ENCODE results near the gene C10orf53.
"Not testable (repeated sequence)": the region's sequence is repeated elsewhere in the genome, so short reads cannot be mapped to it uniquely, and the experiment has no call there.

C10orf53 gene

GRCh38 chr10:49688261-49688846 lies 8.9 kb downstream of the C10orf53 start:
- DNase-seq (ENCODE audit: low spot score) = no peak

GRCh38 chr10:49688920-49689319 lies 9.5 kb downstream of the C10orf53 start:
- no peak for DNase-seq (ENCODE audit: low spot score)

GRCh38 chr10:49689882-49690510 lies 10.5 kb downstream of the C10orf53 start:
- no peak for DNase-seq (ENCODE audit: low spot score)

GRCh38 chr10:49690698-49691356 lies 11.4 kb downstream of the C10orf53 start:
- DNase-seq (ENCODE audit: low spot score) = no peak

- no peak for DNase-seq (ENCODE audit: low spot score)
These were observed 12.1 kb downstream of the C10orf53 start for GRCh38 chr10:49691588-49691987.

DNA sequence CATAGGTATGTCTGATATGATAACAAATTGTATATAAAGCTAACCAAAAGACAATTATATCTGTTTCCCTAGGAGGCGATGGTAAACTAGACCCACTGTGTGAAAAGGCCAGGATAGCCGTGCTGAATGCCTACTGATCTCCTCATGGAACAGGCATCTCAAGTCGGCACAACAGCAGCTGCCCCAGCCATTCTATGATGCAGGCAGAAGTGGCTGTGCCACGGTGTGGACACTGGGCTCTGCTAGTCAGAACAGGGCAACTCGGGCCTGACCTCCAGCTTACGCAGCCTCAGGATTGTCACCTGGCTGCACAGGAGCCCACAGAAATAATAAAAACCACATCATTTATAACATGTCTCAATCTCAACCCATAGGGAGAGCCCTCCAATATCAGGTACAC lies 15.0 kb downstream of the C10orf53 start:
- DNase-seq (ENCODE audit: low spot score) = no peak

DNA sequence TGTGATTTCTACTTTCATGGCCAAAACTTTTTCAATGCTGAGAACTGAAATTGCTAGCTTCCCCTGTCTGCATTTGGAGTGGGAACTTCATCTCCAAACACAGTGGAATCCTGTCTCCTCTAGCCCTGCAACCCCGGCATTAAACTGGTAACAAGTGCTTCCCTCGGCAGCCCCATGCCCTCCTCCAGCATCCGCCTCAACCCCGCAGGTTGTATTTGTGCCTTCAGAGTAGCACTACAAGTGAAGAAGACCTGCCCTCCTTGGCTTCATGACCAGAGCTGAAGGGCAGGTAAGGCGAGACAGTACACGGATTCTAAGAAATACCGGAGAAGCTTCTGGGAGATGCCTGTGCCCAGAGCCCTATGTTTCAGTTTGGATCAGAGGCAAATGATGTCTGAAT lies 16.9 kb downstream of the C10orf53 start:
- no peak for DNase-seq (ENCODE audit: low spot score)

DNA sequence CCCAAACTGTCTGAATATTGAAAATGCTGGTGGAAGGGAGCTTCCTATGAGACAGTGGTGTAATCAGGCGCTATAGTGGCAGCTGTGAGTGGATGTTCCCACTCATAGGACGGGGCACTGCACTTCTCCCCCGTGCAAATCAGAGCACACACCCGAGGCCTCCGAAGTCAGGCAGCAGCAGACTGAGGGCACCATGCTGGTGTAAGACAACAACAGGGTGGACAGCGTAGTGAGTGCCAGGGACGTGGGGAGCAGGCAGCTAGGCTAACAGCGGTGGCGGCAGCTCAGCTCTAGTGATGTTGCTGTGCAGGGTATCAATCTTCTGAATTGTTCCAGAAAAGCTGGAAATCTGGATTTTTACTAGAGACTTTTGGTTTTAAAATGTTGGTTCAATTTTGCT lies 19.2 kb downstream of the C10orf53 start:
- DNase-seq (ENCODE audit: low spot score) = no peak

- no peak for DNase-seq (ENCODE audit: low spot score)
These were observed 20.8 kb downstream of the C10orf53 start for GRCh38 chr10:49700211-49700610.

GRCh38 chr10:49700997-49701396 lies 21.5 kb downstream of the C10orf53 start:
- no peak for DNase-seq (ENCODE audit: low spot score)

GRCh38 chr10:49707585-49707984 lies 28.1 kb downstream of the C10orf53 start:
- no peak for DNase-seq (ENCODE audit: low spot score)

DNA sequence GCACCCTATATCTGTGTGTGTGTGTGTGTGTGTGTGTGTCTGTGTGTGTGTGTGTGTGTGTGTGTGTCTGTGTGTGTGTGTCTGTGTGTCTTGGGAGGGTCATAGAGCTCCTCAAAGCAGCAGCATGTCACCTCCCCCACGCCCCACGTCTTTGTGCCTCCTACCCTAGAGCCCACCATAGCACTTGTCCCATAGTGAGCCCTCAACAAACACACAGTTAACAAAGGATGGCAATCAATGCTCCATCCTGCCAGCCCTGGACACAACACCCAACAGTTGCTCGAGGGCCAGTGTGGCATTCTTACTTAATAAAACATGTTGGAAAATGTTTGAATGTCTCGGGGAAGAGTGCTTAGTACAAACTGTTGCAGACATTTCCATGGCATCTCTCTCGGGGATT lies 30.5 kb downstream of the C10orf53 start:
- no peak for DNase-seq (ENCODE audit: low spot score)

- no peak for DNase-seq (ENCODE audit: low spot score)
These were observed 31.5 kb downstream of the C10orf53 start for GRCh38 chr10:49710966-49711365.

GRCh38 chr10:49711481-49711880 lies 32.0 kb downstream of the C10orf53 start:
- no peak for DNase-seq (ENCODE audit: low spot score)

DNA sequence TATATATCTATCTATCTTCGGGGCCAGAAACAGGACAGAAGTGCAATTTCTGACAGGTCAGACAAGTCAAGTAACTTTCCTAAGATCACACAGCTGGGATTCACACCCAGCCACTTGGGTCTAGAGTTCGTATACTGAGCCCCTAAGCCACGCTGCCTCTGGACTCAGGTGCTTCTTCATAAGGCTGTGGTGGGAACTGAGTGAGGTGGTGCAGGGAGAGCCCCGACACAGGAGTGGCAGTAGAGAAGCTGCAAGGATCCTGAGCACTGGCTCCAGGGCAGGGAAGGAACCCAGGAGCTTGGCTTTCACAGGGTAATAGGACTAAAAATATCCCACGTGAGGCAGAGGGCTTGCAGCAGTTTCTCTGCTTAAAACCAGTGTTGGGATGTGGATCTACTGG lies 33.8 kb downstream of the C10orf53 start:
- DNase-seq (ENCODE audit: low spot score) = no peak

GRCh38 chr10:49715157-49715556 lies 35.7 kb downstream of the C10orf53 start:
- DNase-seq (ENCODE audit: low spot score) = not testable (repeated sequence)

- no peak for DNase-seq (ENCODE audit: low spot score)
These were observed 47.1 kb downstream of the C10orf53 start for GRCh38 chr10:49726593-49726992.

DNA sequence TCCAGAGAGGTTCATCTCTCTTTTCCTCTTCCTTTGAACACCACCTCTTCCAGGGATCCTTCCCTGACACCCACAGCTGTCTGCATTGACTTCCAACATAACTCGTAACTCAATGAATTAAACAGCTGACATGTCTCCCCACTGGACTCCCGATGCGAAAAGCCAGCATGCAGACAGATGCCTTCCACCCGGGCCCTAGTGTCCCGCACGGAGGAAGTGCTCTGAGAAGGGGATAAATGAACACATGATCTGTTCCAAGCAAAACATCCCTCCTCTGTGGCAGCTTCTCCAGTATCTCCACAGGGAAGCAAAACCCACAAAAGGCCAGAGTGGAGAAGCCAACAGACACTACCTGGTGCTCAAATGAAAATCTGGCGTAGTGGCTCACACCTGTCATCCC lies 54.4 kb downstream of the C10orf53 start:
- no peak for DNase-seq (ENCODE audit: low spot score)

DNA sequence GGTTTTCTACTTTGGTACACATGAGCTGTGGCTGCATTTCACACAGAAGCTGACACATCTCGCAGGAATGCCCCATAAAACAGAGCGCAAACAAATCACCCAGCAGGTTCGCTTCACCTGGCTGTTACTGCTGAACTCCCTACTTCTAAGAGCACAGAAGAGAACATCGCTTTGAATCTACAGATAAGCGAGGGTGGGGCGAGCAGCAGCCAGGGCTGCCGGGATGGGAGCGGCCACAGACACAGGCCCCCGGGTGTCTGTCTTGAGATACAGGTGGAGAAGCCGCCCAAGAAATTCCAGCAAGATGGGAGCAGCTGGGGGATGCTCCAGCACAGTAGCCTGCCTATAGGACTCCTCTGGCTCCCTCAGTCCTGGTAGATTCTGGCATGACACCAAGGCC lies 55.2 kb downstream of the C10orf53 start:
- DNase-seq (ENCODE audit: low spot score) = no peak

GRCh38 chr10:49735161-49735560 lies 55.7 kb downstream of the C10orf53 start:
- DNase-seq (ENCODE audit: low spot score) = no peak

DNA sequence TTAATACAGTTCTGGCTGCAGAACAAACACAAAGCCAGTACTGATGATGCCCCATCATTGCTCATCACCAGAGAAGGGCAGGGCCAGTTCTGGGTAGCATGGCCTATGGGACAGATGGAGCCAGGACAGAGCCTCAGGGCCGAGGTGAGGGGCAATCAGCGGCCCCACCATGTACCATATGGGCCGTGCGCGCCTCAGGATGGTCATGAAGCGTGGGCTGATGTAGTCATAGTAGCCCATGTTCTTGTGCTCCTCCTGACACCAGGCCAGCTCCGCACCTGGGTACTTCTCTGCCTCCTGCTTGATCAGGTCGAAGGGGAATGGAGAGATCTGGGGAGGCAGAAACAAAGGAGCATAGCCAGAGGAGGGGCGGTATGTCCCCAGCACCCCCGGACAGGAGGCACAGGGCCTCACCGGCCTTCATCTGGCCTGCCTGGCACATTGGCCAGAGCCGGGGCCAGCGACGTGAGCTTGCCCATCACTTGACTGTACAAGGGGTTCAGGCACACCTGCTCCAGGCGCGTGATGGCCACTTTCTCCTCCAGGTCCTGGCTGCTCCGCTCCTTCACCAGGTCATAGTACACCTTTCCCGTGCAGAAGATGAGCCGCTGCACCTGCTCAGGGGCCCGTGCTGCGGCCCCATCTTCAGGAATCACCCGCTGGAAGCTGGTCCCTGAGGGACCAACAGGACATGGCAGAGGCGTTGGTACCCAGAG lies 56.6 kb downstream of the C10orf53 start:
- no peak for DNase-seq (ENCODE audit: low spot score)

- no peak for DNase-seq (ENCODE audit: low spot score)
These were observed 57.2 kb downstream of the C10orf53 start for GRCh38 chr10:49736564-49737113.

Data from RKO (cell line).